HG02588 (cell line): ENCODE results near the gene MGAT5.
A peak's percentile ranks its signal among the peaks of the same experiment; 100 is the strongest.

ENCODE experiments used
- ATAC-seq: cut with Tn5 transposase; IDR thresholded peaks from one replicate; pipeline ENCODE4 v1.9.1; 2021; ENCODE audit warnings: mild to moderate bottlenecking, moderate library complexity; ENCODE audit not compliant: unreplicated experiment

Gene MGAT5

DNA sequence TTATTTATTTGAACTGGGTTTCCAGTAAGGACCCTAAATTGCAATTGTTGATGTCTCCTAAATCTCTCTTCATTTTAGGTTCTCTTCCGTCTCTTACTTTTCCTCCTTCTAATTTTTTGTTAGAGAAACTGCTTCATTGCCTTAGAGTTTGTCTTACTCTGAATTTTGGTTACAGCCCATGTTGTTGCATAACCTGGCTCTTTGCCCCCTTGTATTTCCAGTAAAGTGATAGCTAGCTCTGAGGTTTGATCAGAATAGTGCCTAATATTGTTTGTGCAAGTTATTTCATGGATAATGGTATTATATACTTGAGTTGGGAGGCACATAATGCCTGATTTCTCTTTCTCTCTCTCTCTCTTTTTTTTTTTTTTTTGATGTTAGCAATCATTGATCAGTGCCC lies 71.8 kb downstream of the MGAT5 start:
- no peak for ATAC-seq

DNA sequence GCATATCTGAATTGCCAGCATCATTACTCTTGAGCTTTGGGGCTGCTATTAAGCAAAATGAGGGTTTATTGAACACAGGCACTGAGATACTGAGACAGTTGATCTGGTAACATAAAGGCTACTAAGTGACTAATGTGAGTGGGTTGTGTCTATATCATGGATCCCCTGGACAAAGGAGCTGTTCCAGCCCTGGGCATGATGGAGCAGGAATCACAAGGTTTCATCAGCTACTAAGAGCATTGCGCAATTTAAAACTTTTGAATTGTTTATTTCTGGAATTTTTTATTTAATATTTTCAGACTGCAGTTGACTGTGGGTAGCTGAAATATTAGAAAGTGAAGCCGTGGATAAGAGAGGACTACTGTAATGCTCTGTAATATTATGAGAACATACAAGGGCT lies 73.5 kb downstream of the MGAT5 start:
- ATAC-seq: no peak

DNA sequence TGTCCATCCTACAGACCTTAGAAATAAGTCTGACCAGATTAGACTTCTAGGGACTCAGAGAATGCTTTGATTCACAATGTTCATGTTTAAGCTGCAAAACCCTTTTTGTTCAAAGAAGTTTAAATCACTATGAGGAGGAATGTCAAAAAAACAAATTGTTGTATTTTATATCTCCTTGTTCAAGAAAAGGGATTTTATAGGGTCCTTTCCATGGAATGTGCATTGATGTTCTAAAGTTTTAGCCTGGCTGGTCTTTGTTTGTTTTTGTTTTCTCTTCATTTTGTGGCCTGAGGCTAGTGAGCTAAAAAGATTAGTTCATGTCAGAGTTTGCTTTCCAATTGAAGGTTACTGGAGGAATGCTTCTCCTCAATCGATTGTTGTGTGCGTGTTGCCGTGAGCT lies 77.2 kb downstream of the MGAT5 start:
- ATAC-seq: no peak

DNA sequence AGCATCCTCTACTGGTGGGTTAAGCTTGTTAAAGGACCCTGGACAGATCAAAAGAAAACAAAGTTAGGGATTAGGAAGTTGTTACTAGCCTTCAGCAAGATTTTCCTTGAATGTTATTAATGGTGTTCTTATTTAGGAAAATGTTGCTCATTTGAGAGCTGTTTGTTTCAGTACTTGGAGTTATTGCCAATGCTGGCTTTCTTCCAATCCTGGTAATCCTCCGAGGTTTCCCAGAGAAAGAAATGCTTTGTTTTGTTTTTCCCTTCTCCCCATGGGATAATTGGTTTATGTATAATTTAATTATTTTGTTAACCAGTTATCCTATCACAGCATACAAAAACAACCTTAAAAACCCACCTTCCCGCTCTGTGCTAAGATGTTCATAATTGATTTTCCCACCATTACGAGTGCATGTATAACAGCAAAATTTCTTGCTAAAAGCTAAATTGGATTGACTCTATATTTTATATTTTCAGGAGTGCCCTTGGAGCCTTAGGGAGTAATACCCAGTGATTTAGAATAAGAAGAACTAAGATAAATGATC lies 79.8 kb downstream of the MGAT5 start:
- no peak for ATAC-seq

DNA sequence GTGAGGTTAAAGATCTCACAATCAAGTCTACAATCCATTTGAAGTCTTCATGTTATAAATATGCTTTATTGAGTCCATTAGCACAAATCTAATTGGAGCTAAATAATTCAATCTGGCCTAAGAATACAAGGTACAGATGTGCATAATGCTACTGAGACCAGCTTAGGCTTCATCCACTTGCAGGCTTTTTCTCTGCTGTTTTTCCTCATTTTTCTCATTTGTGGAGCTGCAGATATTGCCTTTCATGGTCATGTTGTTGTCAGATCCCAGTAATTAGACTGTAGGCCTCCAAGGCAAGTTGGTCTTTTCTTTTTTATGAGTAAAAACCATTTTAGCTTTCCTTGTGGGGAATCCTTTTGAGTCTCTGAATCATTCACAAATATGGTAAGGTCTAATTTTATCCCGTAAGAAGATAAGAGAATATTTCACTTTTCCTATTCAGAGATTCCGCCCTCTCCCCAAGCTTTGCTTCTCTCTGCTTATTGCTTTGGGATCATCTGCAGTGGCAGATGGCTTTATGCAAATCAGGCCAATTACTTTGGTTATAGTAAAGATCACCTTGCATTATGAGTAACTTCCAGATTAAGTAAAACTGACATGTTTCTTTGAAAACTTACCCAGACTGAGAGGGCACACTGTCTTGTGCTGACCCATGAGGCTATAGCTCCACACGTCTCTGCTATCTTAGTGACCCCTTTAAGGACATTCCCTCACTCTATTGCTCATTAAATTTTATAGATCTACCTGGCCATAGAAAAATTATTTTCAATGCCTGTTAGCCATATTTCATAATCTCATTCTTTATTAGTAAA lies 80.9 kb downstream of the MGAT5 start:
- no peak for ATAC-seq

DNA sequence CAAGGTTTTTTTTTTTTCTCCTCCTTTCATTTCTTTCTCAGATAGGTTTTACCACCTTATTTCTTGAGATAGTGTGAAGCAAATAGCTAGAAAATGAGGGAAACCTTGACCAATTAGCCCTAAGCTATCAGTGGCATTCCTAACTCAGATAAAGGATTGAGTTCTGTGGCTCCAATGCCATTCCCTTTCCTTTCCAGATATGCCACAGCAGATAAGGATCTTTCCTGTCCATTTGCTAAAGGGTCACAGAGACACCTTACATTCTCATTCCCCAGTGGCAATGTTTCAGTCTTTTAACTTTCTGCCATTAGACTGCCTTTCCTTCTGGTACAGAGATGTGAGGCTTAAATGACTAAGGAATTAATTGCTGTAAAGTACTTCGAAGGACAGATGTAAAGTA lies 81.7 kb downstream of the MGAT5 start:
- no peak for ATAC-seq

DNA sequence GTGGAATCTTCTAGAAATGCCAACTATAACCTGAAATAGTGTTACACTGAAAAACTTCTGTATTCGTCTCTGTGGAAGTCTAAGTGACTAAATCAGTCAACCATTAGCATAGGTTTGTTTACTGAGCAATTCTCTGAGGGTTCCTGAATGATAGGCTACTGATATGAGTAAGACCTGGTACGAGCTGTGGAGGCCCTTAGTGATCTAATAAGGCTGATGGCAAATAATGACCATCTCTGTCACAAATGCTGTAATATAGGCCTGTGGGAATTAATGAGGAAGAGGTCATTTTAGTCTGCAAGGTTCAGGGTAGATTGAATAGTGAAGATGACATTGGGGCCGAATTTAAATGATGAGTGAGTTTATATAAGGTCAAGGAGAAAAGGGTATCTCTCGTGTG lies 82.5 kb downstream of the MGAT5 start:
- ATAC-seq: peak; percentile 96

DNA sequence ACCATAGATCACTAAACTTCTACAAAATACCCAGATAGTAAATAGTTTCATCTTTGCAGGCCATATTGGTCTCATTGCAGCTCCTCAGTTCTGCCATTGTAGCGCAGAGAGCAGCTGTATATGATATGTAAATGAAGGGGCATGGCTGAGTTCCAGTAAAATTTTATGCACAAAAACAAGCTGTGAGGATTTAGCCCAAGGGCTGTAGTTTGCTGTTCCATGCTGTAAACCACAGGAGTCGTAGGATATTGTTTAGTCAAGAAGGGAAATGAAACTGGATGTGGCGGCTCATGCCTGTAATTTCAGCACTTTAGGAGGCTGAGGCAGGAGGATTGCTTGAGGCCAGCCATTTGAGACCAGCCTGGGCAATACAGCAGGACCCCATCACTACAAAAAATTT lies 83.0 kb downstream of the MGAT5 start:
- ATAC-seq: no peak

DNA sequence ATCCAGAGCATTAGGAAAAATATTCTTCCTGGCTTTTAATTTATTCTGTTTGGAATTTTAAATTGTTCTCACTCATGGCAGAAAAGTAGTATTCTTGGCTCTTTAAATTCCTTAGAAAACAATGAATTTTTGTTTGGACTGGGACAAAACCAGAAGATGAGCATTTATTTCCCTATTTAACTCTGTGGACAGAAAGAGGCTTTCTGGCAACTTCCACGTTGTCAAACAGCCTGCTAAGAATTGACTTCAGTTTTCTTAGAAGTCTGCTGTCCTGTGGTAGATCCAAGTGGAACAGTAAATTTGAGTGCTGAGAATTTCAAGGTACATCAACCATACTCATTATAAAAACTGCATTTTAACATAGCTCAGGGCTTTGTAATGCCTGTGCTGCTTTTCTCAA lies 83.8 kb downstream of the MGAT5 start:
- ATAC-seq: no peak

DNA sequence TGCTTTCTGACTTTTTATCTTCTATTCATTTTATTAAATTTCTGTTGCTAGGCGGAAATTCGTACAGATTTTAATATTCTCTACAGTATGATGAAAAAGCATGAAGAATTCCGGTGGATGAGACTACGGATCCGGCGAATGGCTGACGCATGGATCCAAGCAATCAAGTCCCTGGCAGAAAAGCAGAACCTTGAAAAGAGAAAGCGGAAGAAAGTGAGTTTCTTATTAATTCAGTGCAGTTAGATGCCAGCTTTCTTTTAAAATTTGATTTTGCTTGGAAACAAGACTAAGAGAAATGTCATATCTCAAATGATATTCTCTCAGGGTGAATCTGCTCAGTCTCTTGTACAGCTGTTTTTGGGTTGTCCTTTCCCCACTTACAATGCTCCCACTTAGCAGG lies 84.3 kb downstream of the MGAT5 start:
- no peak for ATAC-seq

DNA sequence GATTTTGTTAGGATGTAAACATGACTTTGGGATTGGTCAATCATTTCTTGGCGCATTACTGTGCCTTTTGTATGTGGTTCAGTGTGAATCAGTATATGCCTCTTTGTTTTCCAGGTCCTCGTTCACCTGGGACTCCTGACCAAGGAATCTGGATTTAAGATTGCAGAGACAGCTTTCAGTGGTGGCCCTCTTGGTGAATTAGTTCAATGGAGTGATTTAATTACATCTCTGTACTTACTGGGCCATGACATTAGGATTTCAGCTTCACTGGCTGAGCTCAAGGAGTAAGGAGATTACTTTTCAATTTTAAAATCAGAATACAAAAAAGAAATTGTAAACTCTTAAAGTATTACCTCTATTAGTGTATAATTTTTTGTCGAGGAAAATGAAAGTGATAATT lies 87.6 kb downstream of the MGAT5 start:
- ATAC-seq: no peak

DNA sequence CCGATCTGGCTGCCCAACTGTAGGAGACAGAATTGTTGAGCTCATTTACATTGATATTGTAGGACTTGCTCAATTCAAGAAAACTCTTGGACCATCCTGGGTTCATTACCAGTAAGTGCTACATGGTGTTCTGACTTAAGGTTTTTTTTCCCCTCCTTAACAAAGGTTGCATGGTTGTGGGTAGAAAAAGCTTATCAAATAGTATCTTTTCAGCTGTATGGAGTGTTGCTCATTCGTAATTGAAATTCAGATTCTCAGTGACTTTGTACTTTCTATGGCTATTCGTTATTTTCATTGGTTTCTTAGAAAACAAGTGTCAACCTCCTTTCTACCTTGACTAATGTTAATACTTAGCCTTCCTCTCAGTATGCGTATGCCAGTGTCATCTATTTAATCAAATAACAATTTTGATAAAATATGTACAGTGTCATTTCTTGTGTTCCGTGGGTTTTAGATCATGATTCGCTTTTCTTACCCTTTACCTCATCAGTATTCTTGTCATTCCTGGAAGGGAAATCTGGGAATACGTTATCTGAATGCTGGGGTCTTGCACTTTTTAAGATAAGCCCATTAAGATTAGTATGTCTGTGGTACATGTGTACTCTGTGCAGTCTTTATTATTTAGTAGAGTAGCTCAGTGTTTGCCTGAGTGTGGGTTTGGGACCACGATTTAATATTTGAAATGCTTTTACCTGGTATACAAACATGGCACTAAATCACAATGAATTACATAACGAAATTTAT lies 91.3 kb downstream of the MGAT5 start:
- ATAC-seq: no peak

DNA sequence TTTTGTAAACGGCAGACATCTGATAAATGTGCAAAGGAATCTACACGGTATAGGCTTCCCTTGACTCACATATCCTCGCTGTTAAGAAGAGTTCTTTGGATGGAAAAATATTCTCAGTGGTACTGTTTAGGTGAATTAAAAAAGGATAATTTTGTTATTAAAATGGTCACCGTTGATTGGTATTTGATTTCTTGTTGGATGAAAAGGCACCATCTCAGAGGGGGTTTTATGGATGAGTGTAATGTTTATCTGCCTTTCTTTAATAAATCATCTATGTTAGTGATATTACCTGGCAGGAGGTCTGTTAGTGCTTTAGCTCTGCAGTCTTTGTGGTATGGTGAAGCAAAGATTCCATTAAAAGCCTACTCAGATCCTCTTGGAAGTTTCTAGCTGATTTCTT lies 92.3 kb downstream of the MGAT5 start:
- no peak for ATAC-seq

DNA sequence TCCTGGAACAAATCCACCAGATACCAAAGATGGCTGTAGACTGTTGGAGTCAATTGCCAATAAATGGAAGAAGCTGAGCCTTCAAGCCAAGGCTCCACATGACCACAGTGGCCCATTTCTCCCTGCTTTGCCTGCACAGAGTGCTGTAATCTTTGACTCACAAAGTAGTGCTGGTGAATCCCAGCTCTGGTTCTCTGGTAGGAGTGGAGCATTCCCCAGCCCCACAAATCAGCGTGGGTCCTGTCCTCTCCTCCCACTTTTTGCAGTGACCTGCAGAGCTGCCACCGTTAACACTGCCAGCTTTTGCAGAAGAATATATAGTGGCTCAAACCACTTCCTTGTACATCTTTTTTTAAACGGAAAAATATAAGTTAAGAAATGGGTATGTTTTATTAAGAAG lies 93.9 kb downstream of the MGAT5 start:
- no peak for ATAC-seq

DNA sequence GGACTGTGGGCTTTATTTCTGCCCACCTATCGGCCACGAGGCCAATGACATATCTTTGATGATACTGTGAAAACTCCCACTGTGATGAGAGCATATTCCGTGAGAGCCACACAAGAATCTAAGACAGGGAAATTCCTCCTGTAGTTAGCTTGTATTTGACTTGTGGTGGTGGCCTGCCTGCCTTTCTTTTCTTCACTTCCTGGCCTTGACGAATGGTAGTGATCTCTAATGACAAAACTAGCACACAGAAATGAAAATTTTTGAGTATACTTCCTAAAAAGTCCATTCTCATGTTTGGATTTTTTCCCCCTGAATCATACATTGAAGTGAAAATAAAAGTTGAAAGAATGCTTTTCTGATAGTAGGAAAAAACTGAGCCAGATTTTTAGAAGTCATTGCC lies 94.4 kb downstream of the MGAT5 start:
- ATAC-seq: no peak

DNA sequence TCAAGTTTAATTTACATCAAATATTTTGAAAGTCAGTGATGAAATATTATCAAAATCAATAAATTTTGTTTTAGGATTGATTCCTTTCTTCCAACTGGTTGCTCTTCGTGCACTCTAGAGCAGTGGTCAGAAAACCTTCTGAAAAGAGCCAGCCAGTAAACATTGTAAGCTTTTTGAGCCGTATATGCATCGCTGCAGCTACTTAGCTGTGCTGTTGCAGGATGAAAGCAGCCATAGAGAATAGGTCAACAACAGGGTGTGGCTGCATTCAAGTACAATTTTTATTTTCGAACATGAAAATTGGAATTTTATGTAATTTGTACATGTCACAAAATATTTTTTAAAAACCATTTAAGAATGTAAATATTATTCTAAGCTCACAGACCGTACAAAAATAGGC lies 94.9 kb downstream of the MGAT5 start:
- no peak for ATAC-seq

DNA sequence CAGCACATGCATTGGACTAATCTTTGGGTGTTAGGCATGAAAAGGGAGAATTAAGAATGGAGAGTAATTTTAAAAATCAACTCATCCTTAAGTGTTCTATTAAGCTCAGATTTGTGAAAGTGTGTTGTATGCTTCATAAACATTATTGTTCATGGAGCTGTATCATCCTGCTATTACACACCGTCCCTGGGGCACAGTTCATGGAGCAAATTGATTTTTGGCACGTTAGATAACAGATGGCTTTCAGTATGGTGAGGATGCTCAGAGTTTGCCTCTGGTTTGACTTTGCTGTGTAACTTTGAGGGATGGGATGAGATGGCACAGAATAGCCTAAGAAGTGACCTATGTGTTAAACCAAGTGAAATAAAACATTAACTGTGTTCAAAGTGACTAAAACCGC lies 97.1 kb downstream of the MGAT5 start:
- ATAC-seq: no peak

DNA sequence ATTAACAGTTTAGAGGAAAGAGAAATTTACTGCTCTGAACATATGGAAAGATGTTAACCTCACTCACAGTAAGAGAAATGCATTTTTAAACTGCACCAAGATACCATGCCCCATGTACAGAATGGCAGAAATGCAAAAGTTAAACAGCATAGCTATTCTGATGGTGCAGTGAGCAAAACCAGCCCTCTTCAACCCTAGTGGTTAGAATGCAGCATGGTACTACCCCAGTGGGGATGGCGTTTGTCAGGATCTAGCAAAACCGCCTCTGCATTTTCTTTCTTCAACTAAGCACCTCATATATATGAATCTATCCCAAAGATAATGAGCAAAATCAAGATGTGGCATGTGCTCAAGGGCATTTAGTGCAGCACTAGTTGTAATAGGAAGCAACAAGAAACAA lies 98.0 kb downstream of the MGAT5 start:
- ATAC-seq: no peak

DNA sequence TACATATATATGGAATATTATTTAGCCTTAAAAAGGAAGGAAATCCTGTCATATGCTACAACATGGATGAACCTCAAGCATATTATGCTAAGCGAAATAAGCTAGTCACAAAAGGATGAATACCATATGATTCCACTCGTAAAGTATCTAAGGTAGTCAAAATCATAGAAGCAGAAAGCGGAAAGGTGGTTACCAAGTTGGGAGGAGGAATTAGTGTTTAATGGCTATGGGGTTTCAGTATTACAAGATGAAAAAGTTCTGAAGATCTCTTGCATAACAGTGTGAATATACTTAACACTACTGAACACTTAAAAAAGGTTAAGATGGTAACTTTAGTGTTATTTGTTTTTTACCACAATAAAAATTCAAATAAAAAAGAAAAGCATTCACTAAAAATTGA lies 99.0 kb downstream of the MGAT5 start:
- no peak for ATAC-seq

DNA sequence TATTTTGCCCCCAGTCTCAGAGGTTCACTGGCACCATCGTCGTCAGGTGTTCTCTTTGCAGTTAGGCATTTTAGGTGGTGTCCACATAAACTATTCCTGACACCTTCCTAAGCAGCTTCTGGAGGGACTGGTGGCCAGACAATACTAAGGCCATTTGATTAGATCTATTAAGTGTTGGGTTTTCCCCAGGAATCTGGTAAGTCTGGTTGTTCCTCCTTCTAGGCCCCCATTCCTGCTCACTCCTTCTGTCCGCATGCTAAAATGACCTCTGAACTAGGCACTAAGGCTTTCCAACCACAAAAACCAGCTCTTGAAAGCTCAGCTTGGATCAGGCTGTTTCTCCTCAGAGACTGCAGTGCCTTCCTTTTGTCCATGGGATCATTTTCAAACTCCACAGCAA lies 100.7 kb downstream of the MGAT5 start:
- no peak for ATAC-seq

DNA sequence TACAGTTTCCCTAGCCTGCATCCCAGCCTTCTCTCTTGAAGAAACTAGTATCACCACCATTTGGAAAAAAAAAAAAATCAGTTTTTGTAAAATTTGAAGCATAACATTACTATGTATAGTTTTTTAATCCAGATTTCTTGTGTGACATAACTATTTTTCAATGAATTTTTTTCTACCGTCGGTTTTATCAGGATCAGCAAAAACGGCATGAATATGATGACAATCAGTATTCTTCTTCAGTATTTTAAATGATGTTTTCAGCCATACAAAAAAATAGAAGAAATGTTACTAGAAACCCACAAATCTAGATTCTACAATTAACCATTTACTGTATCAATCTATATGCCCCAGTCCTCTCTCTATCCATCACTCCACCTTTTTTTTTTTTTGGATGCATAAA lies 103.9 kb downstream of the MGAT5 start:
- ATAC-seq: no peak

DNA sequence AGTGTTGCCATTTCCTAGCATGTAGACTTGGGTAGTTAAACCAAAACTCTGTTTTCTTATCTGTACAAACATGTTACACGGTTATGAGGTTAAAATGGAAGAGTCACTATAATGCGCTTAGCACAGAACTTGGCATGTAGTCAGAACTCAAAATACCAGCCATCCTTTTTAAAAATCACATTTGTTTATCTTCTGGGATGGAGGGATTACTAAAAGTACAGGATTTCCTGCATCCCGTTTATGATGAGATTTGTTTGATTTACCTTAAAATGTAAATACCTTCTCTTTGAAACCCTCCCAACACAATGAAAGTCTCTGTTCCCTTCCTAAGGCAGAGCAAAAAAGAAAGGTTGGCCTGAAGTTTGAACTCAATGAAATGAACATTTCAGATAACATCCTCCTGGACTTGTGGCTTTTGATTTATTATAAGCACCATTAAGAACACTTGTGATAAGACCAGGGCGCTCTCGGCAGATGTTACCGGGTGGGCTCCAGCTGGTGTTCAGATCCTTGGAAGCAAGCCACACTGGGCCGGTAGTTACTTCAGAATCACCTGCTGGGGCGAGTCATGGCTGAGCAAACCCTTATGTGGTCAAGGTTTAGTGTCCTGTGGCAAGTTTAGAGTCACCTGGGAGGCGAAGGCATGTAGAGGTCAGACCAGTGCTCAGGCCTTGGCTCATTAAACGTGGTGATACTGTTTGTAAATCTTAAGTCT lies 105.7 kb downstream of the MGAT5 start:
- ATAC-seq: no peak
